K562 (cell line): ENCODE data around the gene TMEM239. TPM values are rescaled to one million over a fixed set of nuclear protein-coding genes. Genes with fewer than 3 reads are reported as not detected.
A peak's percentile ranks its signal among the peaks of the same experiment; 100 is the strongest.

Experiments used
- CHD1 ChIP-seq: fragments of 200-600 bp; sonication (generic); IDR thresholded peaks from one replicate; pipeline ENCODE4 v1.6.1; 2012; ENCODE audit warnings: mild to moderate bottlenecking, moderate library complexity, low read length, inconsistent platforms
- COPS2 ChIP-seq: fragments of 450-650 bp; conservative IDR thresholded peaks from 2 replicates; pipeline ENCODE4 v1.6.1; 2016; ENCODE audit warnings: mild to moderate bottlenecking, moderate library complexity
- HMGN3 ChIP-seq: IDR thresholded peaks from 2 replicates; pipeline ENCODE4 v1.6.1; 2011; ENCODE audit warnings: borderline replicate concordance, low read depth, mild to moderate bottlenecking, mixed read lengths, low read length; ENCODE audit not compliant: insufficient read length; ENCODE audit errors: extremely low read depth
- MAZ ChIP-seq, 2 experiments: fragments of 450-650 bp in 1 of 2; sonication (generic) in 1 of 2; formaldehyde crosslinking; IDR thresholded peaks in 1 of 2; conservative IDR thresholded peaks in 1 of 2; 2 replicates each; pipeline versions ENCODE4 v1.4.0 to v1.5.0; 2020; ENCODE audit warnings: mild to moderate bottlenecking in 1 of 2, missing genetic modification reagents in 1 of 2
- NELFE ChIP-seq: IDR thresholded peaks from 2 replicates; pipeline ENCODE4 v1.6.1; 2011; ENCODE audit warnings: mild to moderate bottlenecking; ENCODE audit not compliant: insufficient read depth, insufficient read length
- NR2C2 ChIP-seq, 2 experiments: fragments of 200-800 bp in 1 of 2; sonication (Bioruptor generic) in 1 of 2; sonication (generic) in 1 of 2; formaldehyde crosslinking in 1 of 2; IDR thresholded peaks; 2 replicates each; pipeline versions ENCODE4 v1.6.1 to v1.8.0; 2016 to 2022; ENCODE audit warnings: mild to moderate bottlenecking in 1 of 2, missing compliant biosample characterization in 1 of 2, missing genetic modification characterization in 1 of 2, missing genetic modification reagents in 1 of 2
- SIN3A ChIP-seq, 2 experiments: fragments of 150-350 bp in 1 of 2; IDR thresholded peaks; 2 replicates each; pipeline ENCODE4 v1.6.1; 2011 to 2016; ENCODE audit warnings: borderline replicate concordance in 2 of 2, low read depth in 2 of 2, low read length in 2 of 2, mild to moderate bottlenecking in 2 of 2, moderate library complexity in 2 of 2; ENCODE audit not compliant: control insufficient read depth in 1 of 2
- SMC3 ChIP-seq: conservative IDR thresholded peaks from 2 replicates; pipeline ENCODE4 v1.6.1; 2011; ENCODE audit warnings: low read depth, low read length, improper control_type of control experiment; ENCODE audit not compliant: insufficient read depth
- SP1 ChIP-seq: sonication (generic); formaldehyde crosslinking; IDR thresholded peaks from 2 replicates; pipeline ENCODE4 v1.8.1; 2022; ENCODE audit warnings: mild to moderate bottlenecking, missing genetic modification reagents
- SRF ChIP-seq, 2 experiments: fragments of 250-450, 450-650 bp in 1 of 2; sonication (Bioruptor Pico) in 1 of 2; sonication (generic) in 1 of 2; formaldehyde crosslinking; IDR thresholded peaks; 2 replicates each; pipeline versions ENCODE4 v1.5.0 to v1.5.1; 2020 to 2022; ENCODE audit warnings: mild to moderate bottlenecking in 1 of 2, missing genetic modification reagents in 1 of 2
- U2AF1 ChIP-seq: fragments of 200-400 bp; formaldehyde crosslinking; optimal IDR thresholded peaks from 2 replicates; pipeline ENCODE3; 2017; ENCODE audit warnings: mild to moderate bottlenecking, low read depth, low read length, moderate library complexity
- ZFP1 ChIP-seq: fragments of 450-650 bp; formaldehyde crosslinking; IDR thresholded peaks from 2 replicates; pipeline ENCODE4 v1.4.0; 2020; ENCODE audit warnings: mild to moderate bottlenecking, mixed read lengths
- ZNF134 ChIP-seq: fragments of 250-450 bp; sonication (Bioruptor Pico); conservative IDR thresholded peaks from 2 replicates; pipeline ENCODE4 v1.4.0; 2020
- ZNF586 ChIP-seq: fragments of 450-650 bp; formaldehyde crosslinking; conservative IDR thresholded peaks from 2 replicates; pipeline ENCODE4 v1.4.0; 2020; ENCODE audit warnings: mild to moderate bottlenecking, moderate library complexity
- ZNF785 ChIP-seq: fragments of 250-450 bp; sonication (Bioruptor Pico); IDR thresholded peaks from 2 replicates; pipeline ENCODE4 v1.4.0; 2020; ENCODE audit warnings: mild to moderate bottlenecking
- polyA plus RNA-seq, 8 experiments: library from polyadenylated mRNA; depleted of rRNA in 4 of 8; stranded (reverse) in 5 of 8; unstranded in 3 of 8; fragments of >200 nt; fragmentation: Nextera tagmentation in 2 of 8; fragmentation: Illumina TruSeq in 1 of 8; extraction: Ambion mirVana in 2 of 8; extraction: Trizol in 1 of 8; gene quantifications; 2 replicates each; pipeline versions ENCODE4 v1.2.1 to v1.2.3, GENCODE V29; 2011 to 2014; ENCODE audit warnings: inconsistent platforms in 1 of 8, missing spikeins in 1 of 8
- total RNA-seq, 7 experiments: library from RNA; depleted of rRNA in 6 of 7; stranded (reverse); fragments of >200 nt in 6 of 7; fragmentation: Illumina TruSeq in 2 of 7; extraction: Trizol in 2 of 7; gene quantifications; 2 replicates each; pipeline versions ENCODE4 v1.2.1 to v1.2.3, GENCODE V29; 2011 to 2021; ENCODE audit warnings: low replicate concordance in 1 of 7
- TF ChIP-seq, protein P1 (sequence below): fragments of 250-450 bp; sonication (Bioruptor Pico); IDR thresholded peaks from 2 replicates; pipeline ENCODE4 v1.4.0; 2020; ENCODE audit warnings: borderline replicate concordance
- TF ChIP-seq, protein P2 (sequence below): sonication (generic); formaldehyde crosslinking; IDR thresholded peaks from 2 replicates; pipeline ENCODE4 v1.8.1; 2023; ENCODE audit warnings: mild to moderate bottlenecking, missing genetic modification reagents
- TF ChIP-seq, protein P3 (sequence below): fragments of 250-450 bp; sonication (Bioruptor Pico); IDR thresholded peaks from 2 replicates; pipeline ENCODE4 v1.5.0; 2020; ENCODE audit warnings: mild to moderate bottlenecking
- TF ChIP-seq, protein P4 (sequence below): fragments of 250-450 bp; sonication (Bioruptor Pico); IDR thresholded peaks from 2 replicates; pipeline ENCODE4 v1.5.1; 2021; ENCODE audit warnings: mild to moderate bottlenecking

The TMEM239 gene
- total and polyA plus RNA-seq, 9 of the 15 experiments (the other 6 are each of a cell fraction or from before 2014, with no cell fraction given), result not detected

DNA sequence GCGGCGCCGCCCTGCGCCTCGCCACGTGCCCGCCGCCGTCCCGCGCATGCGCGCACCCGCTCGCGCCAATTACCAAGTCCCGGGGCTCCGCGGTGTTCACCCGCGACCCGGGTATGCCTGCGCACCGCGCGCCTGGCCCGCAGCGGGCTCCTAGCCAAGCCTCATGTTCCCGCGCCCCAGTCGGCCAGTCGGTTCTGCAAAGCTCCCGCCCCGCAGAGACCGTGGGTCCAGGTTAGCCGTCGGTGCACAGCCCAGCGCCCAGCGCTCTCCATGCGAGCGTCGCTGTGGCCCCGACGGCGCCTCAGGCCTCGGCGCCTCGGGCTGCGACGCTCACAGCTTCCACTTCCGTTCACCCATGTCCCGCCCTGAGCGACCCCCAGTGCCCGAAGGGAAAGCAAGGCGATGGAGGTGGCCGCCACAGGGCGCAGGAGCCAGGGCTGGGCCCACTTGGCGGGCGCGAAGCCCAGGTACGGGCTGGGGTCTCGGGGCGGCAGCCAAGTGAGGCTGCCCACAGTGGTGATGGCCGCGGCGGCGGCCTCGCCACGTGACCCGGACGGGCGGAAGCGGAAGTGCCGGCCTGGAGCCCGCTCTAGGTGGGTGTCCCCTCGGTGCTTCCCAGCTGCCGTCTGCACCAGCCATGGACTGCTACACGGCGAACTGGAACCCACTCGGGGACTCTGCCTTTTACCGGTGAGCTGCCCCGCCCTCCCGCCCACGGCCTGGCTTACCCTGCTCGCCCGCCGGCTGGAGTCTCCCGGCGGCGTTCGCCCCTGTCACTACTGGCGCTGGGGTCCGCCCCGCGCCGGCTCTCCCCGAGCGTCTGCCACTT, 24.2 kb downstream of the TMEM239 start, which contains the start of the genes PCED1A and VPS16 (continued):
- TF ChIP-seq, protein P1, sequence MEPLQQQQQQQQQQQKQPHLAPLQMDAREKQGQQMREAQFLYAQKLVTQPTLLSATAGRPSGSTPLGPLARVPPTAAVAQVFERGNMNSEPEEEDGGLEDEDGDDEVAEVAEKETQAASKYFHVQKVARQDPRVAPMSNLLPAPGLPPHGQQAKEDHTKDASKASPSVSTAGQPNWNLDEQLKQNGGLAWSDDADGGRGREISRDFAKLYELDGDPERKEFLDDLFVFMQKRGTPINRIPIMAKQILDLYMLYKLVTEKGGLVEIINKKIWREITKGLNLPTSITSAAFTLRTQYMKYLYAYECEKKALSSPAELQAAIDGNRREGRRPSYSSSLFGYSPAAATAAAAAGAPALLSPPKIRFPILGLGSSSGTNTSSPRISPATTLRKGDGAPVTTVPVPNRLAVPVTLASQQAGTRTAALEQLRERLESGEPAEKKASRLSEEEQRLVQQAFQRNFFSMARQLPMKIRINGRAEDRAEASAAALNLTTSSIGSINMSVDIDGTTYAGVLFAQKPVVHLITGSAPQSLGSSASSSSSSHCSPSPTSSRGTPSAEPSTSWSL, result no peak
- TF ChIP-seq SMC3 (no peak), HMGN3 (no peak), SRF (CRISPR knock-in tag; IDR thresholded peaks at IDR 0.05) (no peak), NR2C2 (CRISPR knock-in tag; IDR thresholded peaks at IDR 0.05) (no peak; the same call in none of the 2 replicates), NR2C2 (tag; IDR thresholded peaks at IDR 0.05) (peak; percentile 35; the same call in 1 of the 2 replicates), COPS2 (no peak), CHD1 (no peak), U2AF1 (no peak), SIN3A (IDR thresholded peaks at IDR 0.05; ENCODE audit: borderline replicate concordance in 2 of 2, control insufficient read depth in 1 of 2, low read depth in 2 of 2, low read length in 2 of 2) (peak in 1 of 2 experiments; percentile 85; a peak in 1 of 4 replicates), ZNF586 (CRISPR knock-in tag) (no peak), NELFE (no peak), ZNF785 (CRISPR knock-in tag) (no peak), ZNF134 (CRISPR knock-in tag) (no peak), SP1 (CRISPR knock-in tag) (peak; percentile 58; the same call in 1 of the 2 replicates), ZFP1 (CRISPR knock-in tag) (no peak), MAZ (CRISPR knock-in tag; conservative IDR thresholded peaks at IDR 0.05 in 1 of 2, IDR thresholded peaks at IDR 0.05 in 1 of 2) (peak in 1 of 2 experiments; percentile 39; a peak in 2 of 4 replicates)
- TF ChIP-seq, protein P2, sequence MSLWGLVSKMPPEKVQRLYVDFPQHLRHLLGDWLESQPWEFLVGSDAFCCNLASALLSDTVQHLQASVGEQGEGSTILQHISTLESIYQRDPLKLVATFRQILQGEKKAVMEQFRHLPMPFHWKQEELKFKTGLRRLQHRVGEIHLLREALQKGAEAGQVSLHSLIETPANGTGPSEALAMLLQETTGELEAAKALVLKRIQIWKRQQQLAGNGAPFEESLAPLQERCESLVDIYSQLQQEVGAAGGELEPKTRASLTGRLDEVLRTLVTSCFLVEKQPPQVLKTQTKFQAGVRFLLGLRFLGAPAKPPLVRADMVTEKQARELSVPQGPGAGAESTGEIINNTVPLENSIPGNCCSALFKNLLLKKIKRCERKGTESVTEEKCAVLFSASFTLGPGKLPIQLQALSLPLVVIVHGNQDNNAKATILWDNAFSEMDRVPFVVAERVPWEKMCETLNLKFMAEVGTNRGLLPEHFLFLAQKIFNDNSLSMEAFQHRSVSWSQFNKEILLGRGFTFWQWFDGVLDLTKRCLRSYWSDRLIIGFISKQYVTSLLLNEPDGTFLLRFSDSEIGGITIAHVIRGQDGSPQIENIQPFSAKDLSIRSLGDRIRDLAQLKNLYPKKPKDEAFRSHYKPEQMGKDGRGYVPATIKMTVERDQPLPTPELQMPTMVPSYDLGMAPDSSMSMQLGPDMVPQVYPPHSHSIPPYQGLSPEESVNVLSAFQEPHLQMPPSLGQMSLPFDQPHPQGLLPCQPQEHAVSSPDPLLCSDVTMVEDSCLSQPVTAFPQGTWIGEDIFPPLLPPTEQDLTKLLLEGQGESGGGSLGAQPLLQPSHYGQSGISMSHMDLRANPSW (CRISPR knock-in tag), result no peak
- TF ChIP-seq, protein P3, sequence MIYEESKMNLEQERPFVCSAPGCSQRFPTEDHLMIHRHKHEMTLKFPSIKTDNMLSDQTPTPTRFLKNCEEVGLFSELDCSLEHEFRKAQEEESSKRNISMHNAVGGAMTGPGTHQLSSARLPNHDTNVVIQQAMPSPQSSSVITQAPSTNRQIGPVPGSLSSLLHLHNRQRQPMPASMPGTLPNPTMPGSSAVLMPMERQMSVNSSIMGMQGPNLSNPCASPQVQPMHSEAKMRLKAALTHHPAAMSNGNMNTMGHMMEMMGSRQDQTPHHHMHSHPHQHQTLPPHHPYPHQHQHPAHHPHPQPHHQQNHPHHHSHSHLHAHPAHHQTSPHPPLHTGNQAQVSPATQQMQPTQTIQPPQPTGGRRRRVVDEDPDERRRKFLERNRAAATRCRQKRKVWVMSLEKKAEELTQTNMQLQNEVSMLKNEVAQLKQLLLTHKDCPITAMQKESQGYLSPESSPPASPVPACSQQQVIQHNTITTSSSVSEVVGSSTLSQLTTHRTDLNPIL (CRISPR knock-in tag), result no peak
- TF ChIP-seq, protein P4, sequence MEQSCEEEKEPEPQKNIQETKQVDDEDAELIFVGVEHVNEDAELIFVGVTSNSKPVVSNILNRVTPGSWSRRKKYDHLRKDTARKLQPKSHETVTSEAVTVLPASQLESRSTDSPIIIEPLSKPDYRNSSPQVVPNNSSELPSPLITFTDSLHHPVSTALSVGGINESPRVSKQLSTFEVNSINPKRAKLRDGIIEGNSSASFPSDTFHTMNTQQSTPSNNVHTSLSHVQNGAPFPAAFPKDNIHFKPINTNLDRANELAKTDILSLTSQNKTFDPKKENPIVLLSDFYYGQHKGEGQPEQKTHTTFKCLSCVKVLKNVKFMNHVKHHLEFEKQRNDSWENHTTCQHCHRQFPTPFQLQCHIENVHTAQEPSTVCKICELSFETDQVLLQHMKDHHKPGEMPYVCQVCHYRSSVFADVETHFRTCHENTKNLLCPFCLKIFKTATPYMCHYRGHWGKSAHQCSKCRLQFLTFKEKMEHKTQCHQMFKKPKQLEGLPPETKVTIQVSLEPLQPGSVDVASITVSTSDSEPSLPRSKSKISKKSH (CRISPR knock-in tag), result no peak
